Measurements from ENCODE around the gene HADH. TPM values are rescaled to one million over a fixed set of nuclear protein-coding genes. Genes with fewer than 3 reads are reported as not detected.
A peak's percentile ranks its signal among the peaks of the same experiment; 100 is the strongest.

Gene HADH
- total RNA-seq, 2 donors from 2014 or later: 10.5 to 13.3 TPM

- DNase-seq: no peak
- H3K9me3 ChIP-seq (ENCODE audit: control insufficient read depth, low read length, poor library complexity, severe bottlenecking): no peaks in the 10 kb centered on the region
- no peak for ATAC-seq
- Mint-ChIP-seq H3K27me3 (no peaks in the 10 kb centered on the region), H3K4me3 (no peak overlapping the region), H3K4me1 (no peaks in the 10 kb centered on the region), H3K36me3 (ENCODE audit: low read depth) (peaks cover 2% of the 10 kb centered on the region), H3K27ac (no peak overlapping the region)
Observed at GRCh38 chr4:107977966-107978705, 11.6 kb upstream of the HADH start.

DNA sequence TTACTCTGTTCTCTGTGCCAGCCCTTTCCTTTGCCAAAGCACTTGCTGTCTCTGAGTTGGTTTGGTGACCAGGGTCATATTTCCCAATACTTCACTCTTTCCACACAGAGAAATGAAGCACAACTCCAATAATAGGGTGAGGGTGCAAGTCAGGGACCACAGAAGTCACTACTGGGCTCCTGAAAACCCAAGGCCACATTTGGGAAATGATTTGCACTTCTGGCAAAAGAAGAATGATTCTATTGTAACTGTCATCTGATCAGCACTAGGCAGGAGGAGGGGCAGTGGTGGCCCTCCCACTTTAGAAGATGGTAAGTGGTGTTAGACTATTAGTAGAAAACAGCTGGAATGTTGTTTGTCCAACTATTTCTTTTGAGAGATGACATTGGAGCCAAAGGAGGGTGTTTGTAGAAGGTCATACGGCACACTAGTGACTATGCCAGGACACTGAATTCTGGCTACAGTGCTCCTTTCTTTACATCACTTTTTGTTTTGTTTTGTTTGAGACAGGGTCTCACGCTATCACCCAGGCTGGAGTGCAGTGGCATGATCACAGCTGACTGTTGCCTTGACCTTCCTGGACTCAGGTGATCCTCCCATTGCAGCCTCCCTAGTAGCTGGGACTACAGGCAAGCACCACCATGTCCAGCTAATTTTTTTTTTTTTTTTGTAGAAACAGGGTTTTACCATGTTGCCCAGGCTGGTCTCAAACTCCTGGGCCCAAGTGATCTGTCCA lies 10.8 kb upstream of the HADH start:
- Mint-ChIP-seq H3K27ac (no peak overlapping the region), H3K4me3 (no peak overlapping the region), H3K36me3 (ENCODE audit: low read depth) (peaks cover 2% of the 10 kb centered on the region), H3K27me3 (no peaks in the 10 kb centered on the region), H3K4me1 (no peaks in the 10 kb centered on the region)
- DNase-seq: no peak
- H3K9me3 ChIP-seq (ENCODE audit: control insufficient read depth, low read length, poor library complexity, severe bottlenecking): no peaks in the 10 kb centered on the region
- ATAC-seq: no peak

DNA sequence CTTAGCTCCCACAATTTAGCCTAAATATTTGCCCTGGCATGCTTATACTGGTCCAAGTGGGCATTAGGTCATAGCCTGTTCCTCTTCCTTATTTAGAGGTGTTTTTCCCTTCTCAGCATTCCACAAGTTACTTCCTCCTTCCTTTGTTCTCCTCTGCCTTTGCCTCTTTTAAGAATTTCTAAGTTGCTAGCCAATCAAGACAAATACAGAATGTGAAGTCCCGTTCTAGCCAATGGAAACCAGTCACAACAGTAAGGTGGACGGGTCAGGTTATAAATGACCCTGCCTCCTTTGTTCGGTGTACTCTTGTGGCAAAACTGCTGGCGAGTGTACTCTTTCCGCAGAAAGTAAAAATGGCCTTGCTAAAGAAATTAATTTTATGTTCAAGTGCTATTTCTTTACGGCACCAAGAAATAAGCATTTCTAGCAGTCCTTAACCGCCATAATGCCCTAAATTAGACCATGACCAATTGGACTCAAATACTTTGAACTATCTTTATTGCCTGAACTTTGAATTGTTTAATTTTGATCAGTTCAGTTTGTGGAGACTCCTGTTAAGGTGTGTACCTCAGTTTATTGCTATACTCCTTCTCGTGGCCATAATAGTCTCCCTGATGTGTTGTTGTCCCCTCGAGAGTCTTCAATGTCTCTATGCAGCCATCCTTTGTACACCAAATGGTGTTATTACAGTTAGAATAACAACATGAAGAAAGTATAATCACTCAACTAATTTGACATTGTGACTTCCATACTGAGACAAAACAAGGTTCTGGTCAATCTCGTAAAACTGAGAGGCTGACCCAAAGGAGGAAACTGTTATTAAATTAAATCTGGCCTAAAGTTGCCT lies 1.6 kb upstream of the HADH start:
- no peaks in the 10 kb centered on the region for H3K36me3 Mint-ChIP-seq (ENCODE audit: low read depth)
- no peaks in the 10 kb centered on the region for H3K9me3 ChIP-seq (ENCODE audit: control insufficient read depth, low read length, poor library complexity, severe bottlenecking)
- DNase-seq (no peak), ATAC-seq (no peak)
- H3K27me3 Mint-ChIP-seq: no peaks in the 10 kb centered on the region
- peaks cover 17% of the 10 kb centered on the region for H3K4me1 Mint-ChIP-seq
- H3K27ac Mint-ChIP-seq: no peak overlapping the region
- peak overlapping the region; percentile 9 for H3K4me3 Mint-ChIP-seq

DNA sequence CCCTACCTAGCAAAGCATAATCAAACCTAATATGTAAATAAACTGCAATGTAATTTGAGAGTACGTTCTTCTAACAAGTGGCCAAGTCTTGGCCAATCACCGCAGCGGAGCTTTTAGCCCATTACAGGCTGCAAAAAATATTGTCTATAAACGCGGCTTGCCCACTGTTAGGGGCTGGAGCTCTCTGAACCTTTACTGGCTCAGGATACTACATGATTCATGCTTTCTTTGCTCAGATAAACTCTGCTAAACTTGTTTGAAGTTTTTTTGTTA lies 990 bp upstream of the HADH start:
- no peak for DNase-seq

DNA sequence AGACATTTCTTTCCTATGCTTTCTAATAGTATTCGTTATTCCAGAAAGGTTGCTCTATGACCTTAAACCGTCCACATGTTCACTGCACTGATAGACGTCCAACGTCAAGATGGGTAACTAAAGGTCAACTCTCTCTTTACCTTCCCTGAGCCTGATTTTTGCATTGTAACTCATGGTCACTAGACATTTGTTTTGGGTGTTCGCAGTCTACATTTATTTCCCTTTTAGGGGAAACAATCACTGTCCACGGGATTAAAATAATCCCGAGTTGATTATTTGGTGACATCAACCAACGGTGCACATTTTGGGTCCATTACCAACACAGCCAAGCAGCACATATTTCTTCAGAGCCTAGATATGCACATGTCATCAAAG lies 540 bp upstream of the HADH start:
- Mint-ChIP-seq H3K36me3 (ENCODE audit: low read depth) (no peaks in the 10 kb centered on the region), H3K27me3 (no peaks in the 10 kb centered on the region), H3K4me3 (peak overlapping the region; percentile 95), H3K27ac (peak overlapping the region; percentile 89), H3K4me1 (peaks cover 20% of the 10 kb centered on the region)
- H3K9me3 ChIP-seq (ENCODE audit: control insufficient read depth, low read length, poor library complexity, severe bottlenecking): no peaks in the 10 kb centered on the region
- no peak for ATAC-seq
- DNase-seq: no peak

More for the DNA sequence above, 990 bp upstream of the HADH start:
- Mint-ChIP-seq H3K36me3 (ENCODE audit: low read depth) (no peaks in the 10 kb centered on the region), H3K4me1 (peaks cover 18% of the 10 kb centered on the region), H3K27me3 (no peaks in the 10 kb centered on the region), H3K4me3 (peak overlapping the region; percentile 9), H3K27ac (no peak overlapping the region)
- no peaks in the 10 kb centered on the region for H3K9me3 ChIP-seq (ENCODE audit: control insufficient read depth, low read length, poor library complexity, severe bottlenecking)
- no peak for ATAC-seq

DNA sequence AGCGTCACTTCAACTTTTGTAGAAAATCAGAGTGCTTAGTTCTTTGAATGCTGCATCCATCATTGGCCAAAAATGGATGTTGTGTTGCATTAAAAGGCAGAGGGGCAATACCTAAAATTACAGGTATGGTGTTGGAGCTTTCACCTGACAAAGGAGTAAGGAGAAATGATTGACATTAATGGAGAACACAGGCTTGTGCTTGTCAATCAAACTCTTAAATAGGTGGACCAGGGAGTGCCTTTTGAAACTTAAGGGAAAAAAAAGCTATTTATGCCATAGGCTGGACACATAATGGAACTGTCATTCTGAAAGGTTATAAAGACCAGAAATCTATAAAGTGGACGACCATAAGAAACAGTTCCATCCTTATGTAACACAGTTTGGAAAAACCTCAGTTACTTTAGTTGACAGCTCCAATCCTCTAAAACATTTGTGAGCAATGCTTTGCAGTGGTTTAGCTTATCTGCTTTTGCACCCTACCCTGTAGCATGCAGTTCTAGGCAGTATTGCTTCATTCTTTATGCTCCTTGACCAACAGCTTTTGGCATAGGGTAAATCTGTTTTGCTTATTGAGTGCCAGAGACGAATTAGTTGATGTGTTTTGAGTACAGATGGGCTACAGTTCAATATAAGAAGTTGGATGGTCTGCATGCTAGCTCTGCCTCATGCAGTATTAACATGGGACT lies 2.4 kb downstream of the HADH start:
- no peak for ATAC-seq
- H3K4me1 Mint-ChIP-seq: peaks cover 33% of the 10 kb centered on the region

DNA sequence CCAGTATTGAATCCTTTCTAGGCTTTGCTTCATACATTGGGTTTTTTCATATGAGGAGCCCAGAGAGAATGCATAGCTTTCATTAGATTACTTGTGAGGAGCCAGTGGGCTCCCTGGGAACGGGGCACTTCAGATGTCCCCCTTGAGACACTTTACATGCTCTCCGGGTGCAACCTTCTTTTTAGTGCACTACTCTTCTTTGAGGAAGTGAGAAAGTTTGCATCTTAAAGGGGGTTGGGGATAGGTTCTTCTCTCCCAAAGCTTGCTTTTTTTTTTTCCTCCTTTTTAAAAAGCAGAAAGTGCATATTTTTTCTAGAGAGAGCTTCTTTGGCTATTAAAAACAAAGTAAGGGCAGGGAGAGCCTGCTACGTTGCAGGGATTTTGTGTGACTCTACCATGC lies 4.3 kb downstream of the HADH start:
- no peak for DNase-seq
- H3K4me1 Mint-ChIP-seq: peaks cover 40% of the 10 kb centered on the region
- H3K4me3 Mint-ChIP-seq: no peak overlapping the region
- no peak for ATAC-seq
- no peak overlapping the region for H3K27ac Mint-ChIP-seq
- H3K36me3 Mint-ChIP-seq (ENCODE audit: low read depth): peaks cover 6% of the 10 kb centered on the region
- H3K27me3 Mint-ChIP-seq: no peaks in the 10 kb centered on the region
- no peaks in the 10 kb centered on the region for H3K9me3 ChIP-seq (ENCODE audit: control insufficient read depth, low read length, poor library complexity, severe bottlenecking)

More for the DNA sequence above, 2.4 kb downstream of the HADH start:
- H3K9me3 ChIP-seq (ENCODE audit: control insufficient read depth, low read length, poor library complexity, severe bottlenecking): no peaks in the 10 kb centered on the region
- H3K36me3 Mint-ChIP-seq (ENCODE audit: low read depth): peaks cover 6% of the 10 kb centered on the region
- no peak overlapping the region for H3K4me3 Mint-ChIP-seq
- no peak overlapping the region for H3K27ac Mint-ChIP-seq
- DNase-seq: no peak
- H3K27me3 Mint-ChIP-seq: no peaks in the 10 kb centered on the region

DNA sequence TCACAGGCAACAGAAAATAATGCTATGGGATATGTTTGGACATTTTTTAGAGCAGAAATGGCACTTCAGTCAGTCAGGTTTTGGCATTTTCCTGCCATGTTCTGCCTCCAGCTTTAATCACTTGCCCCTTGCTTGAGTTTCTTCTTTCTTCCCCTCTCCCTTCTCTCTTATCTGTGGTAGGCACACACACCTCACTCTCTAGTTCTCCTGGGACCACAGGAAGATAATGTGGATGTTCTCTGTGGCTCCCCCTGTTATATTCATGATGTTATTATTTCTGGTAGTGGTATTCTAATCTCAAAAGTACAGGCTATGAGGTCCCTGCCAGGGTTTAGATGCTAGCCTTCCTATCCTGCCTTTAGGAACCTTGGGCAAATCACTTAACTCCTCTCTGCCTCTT lies 5.2 kb downstream of the HADH start:
- Mint-ChIP-seq H3K4me3 (no peak overlapping the region), H3K36me3 (ENCODE audit: low read depth) (peaks cover 8% of the 10 kb centered on the region), H3K4me1 (peaks cover 41% of the 10 kb centered on the region), H3K27me3 (no peaks in the 10 kb centered on the region), H3K27ac (peak overlapping the region; percentile 60)
- no peak for DNase-seq
- ATAC-seq: no peak
- H3K9me3 ChIP-seq (ENCODE audit: control insufficient read depth, low read length, poor library complexity, severe bottlenecking): no peaks in the 10 kb centered on the region

- Mint-ChIP-seq H3K4me3 (no peak overlapping the region), H3K27me3 (no peaks in the 10 kb centered on the region), H3K27ac (peak overlapping the region; percentile 32), H3K4me1 (peaks cover 38% of the 10 kb centered on the region), H3K36me3 (ENCODE audit: low read depth) (peaks cover 11% of the 10 kb centered on the region)
- DNase-seq (no peak), ATAC-seq (no peak)
- H3K9me3 ChIP-seq (ENCODE audit: control insufficient read depth, low read length, poor library complexity, severe bottlenecking): no peaks in the 10 kb centered on the region
Observed at GRCh38 chr4:107996949-107997788, 7.5 kb downstream of the HADH start.

DNA sequence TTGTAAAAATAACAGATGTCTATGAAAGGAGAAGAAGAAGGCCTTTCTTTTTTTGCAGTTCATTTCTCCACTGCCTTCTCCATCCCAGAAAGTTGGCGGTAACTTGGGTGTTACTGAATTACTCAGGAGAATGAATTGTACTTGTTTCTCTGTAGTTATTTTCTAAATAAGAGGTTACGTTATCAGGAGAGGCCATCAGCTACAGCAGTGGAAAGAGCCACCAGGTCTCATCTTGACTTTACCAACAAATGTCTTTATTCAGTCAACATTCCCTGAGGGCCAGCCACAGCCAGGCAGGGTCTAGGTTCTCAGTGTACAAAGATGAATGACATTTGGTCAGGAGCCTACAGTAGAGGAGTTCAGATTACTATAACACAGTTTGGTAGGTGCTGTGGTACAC lies 8.1 kb downstream of the HADH start:
- ATAC-seq: no peak
- H3K36me3 Mint-ChIP-seq (ENCODE audit: low read depth): peaks cover 11% of the 10 kb centered on the region
- peak overlapping the region; percentile 32 for H3K27ac Mint-ChIP-seq
- H3K27me3 Mint-ChIP-seq: no peaks in the 10 kb centered on the region
- no peak for DNase-seq
- H3K9me3 ChIP-seq (ENCODE audit: control insufficient read depth, low read length, poor library complexity, severe bottlenecking): no peaks in the 10 kb centered on the region
- H3K4me1 Mint-ChIP-seq: peaks cover 38% of the 10 kb centered on the region
- H3K4me3 Mint-ChIP-seq: no peak overlapping the region

GRCh38 chr4:107999932-108000539 lies 10.3 kb downstream of the HADH start:
- Mint-ChIP-seq H3K36me3 (ENCODE audit: low read depth) (peaks cover 11% of the 10 kb centered on the region), H3K4me3 (no peak overlapping the region), H3K27ac (no peak overlapping the region), H3K27me3 (no peaks in the 10 kb centered on the region), H3K4me1 (peaks cover 35% of the 10 kb centered on the region)
- DNase-seq (no peak), ATAC-seq (no peak)
- no peaks in the 10 kb centered on the region for H3K9me3 ChIP-seq (ENCODE audit: control insufficient read depth, low read length, poor library complexity, severe bottlenecking)

DNA sequence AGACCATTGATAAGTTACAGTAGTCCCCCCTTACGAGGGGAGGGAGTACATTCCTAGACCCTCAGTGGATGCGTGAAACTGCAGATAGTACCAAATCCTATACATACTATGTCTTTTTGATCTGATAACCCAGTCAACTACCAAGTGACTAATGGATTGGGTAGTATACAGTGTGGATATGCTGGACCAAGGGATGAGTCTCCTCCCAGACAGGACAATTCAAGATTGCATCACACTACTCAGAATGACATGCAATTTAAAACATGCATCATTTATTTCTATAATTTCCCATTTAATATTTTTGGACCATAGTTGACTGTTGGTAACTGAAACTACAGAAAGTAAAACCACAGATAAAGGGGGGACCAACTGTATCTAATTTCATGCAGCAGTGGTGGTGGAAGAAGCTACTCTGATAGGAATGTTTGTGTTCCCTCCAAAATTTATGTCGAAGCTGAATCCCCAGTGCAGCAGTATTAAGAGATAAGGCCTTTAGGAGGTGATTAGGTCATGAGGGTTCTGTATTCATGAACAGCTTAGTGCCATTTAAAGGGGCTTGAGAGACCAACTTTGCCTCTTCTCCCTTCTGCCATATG lies 11.9 kb downstream of the HADH start:
- Mint-ChIP-seq H3K27ac (no peak overlapping the region), H3K4me1 (peaks cover 32% of the 10 kb centered on the region), H3K4me3 (no peak overlapping the region), H3K36me3 (ENCODE audit: low read depth) (peaks cover 5% of the 10 kb centered on the region), H3K27me3 (no peaks in the 10 kb centered on the region)
- DNase-seq (no peak), ATAC-seq (no peak)
- no peaks in the 10 kb centered on the region for H3K9me3 ChIP-seq (ENCODE audit: control insufficient read depth, low read length, poor library complexity, severe bottlenecking)

Measured in T-helper 17 cell (primary cell).